MG63 (cell line): Measurements from ENCODE around the gene ST8SIA4. TPM values are rescaled to one million over a fixed set of nuclear protein-coding genes. Genes with fewer than 3 reads are reported as not detected.

Source experiments
- DNase-seq: peaks from one replicate; pipeline ENCODE4 v3.0.0-alpha.2; 2020
- H3K27me3 ChIP-seq: fragments of 250-450 bp; sonication (Bioruptor Pico); 2 replicates; pipeline ENCODE4 v1.5.1; 2020; ENCODE audit warnings: mild to moderate bottlenecking, moderate library complexity
- H3K36me3 ChIP-seq: fragments of 250-450 bp; sonication (Bioruptor Pico); 2 replicates; pipeline ENCODE4 v1.5.1; 2020; ENCODE audit warnings: mild to moderate bottlenecking, moderate library complexity
- H3K4me3 ChIP-seq: fragments of 250-450 bp; sonication (Bioruptor Pico); 2 replicates; pipeline ENCODE4 v1.5.1; 2020; ENCODE audit warnings: mild to moderate bottlenecking, moderate library complexity
- H3K9me3 ChIP-seq: fragments of 250-450 bp; sonication (Bioruptor Pico); 2 replicates; pipeline ENCODE4 v1.5.1; 2020; ENCODE audit warnings: mild to moderate bottlenecking, moderate library complexity
- total RNA-seq: library from RNA; depleted of rRNA; stranded (reverse); fragments of >200 nt; shearing (Covaris generic); gene quantifications from 2 replicates; pipeline ENCODE4 v1.2.3, GENCODE V29; 2014; ENCODE audit warnings: low replicate concordance

The ST8SIA4 gene
- total RNA-seq, 1 experiment from 2014 or later: not detected

GRCh38 chr5:100889896-100890295 is 13.2 kb downstream of the ST8SIA4 start:
- Histone ChIP-seq H3K27me3 (peaks cover 4% of the 10 kb centered on the region), H3K9me3 (no peaks in the 10 kb centered on the region), H3K36me3 (no peaks in the 10 kb centered on the region), H3K4me3 (no peak overlapping the region)
- no peak for DNase-seq

GRCh38 chr5:100889165-100889743 is 13.8 kb downstream of the ST8SIA4 start:
- Histone ChIP-seq H3K9me3 (no peaks in the 10 kb centered on the region), H3K4me3 (no peak overlapping the region), H3K27me3 (peaks cover 4% of the 10 kb centered on the region), H3K36me3 (no peaks in the 10 kb centered on the region)
- no peak for DNase-seq

GRCh38 chr5:100877274-100877673 is 25.8 kb downstream of the ST8SIA4 start:
- no peaks in the 10 kb centered on the region for H3K36me3 ChIP-seq
- H3K9me3 ChIP-seq: no peaks in the 10 kb centered on the region
- no peak for DNase-seq
- no peak overlapping the region for H3K4me3 ChIP-seq
- no peaks in the 10 kb centered on the region; the same call in 1 of the 2 replicates for H3K27me3 ChIP-seq

GRCh38 chr5:100872408-100873190 is 30.5 kb downstream of the ST8SIA4 start:
- DNase-seq: no peak
- H3K36me3 ChIP-seq: no peaks in the 10 kb centered on the region
- H3K9me3 ChIP-seq: no peaks in the 10 kb centered on the region
- H3K4me3 ChIP-seq: no peak overlapping the region
- no peaks in the 10 kb centered on the region for H3K27me3 ChIP-seq

- Histone ChIP-seq H3K4me3 (no peak overlapping the region), H3K9me3 (no peaks in the 10 kb centered on the region), H3K27me3 (no peaks in the 10 kb centered on the region), H3K36me3 (no peaks in the 10 kb centered on the region)
- no peak for DNase-seq
Measured at GRCh38 chr5:100867039-100867562, 36.0 kb downstream of the ST8SIA4 start.

GRCh38 chr5:100864931-100865330 is 38.2 kb downstream of the ST8SIA4 start:
- H3K9me3 ChIP-seq: no peaks in the 10 kb centered on the region
- H3K36me3 ChIP-seq: no peaks in the 10 kb centered on the region
- H3K27me3 ChIP-seq: no peaks in the 10 kb centered on the region
- H3K4me3 ChIP-seq: no peak overlapping the region
- DNase-seq: no peak

GRCh38 chr5:100863739-100864138 is 39.3 kb downstream of the ST8SIA4 start:
- Histone ChIP-seq H3K27me3 (no peaks in the 10 kb centered on the region), H3K4me3 (no peak overlapping the region), H3K36me3 (no peaks in the 10 kb centered on the region), H3K9me3 (no peaks in the 10 kb centered on the region)
- no peak for DNase-seq

GRCh38 chr5:100861148-100861547 is 41.9 kb downstream of the ST8SIA4 start:
- no peaks in the 10 kb centered on the region for H3K27me3 ChIP-seq
- no peaks in the 10 kb centered on the region for H3K36me3 ChIP-seq
- H3K4me3 ChIP-seq: no peak overlapping the region
- H3K9me3 ChIP-seq: no peaks in the 10 kb centered on the region
- DNase-seq: no peak

- DNase-seq: no peak
- H3K36me3 ChIP-seq: no peaks in the 10 kb centered on the region
- H3K9me3 ChIP-seq: no peaks in the 10 kb centered on the region
- H3K27me3 ChIP-seq: no peaks in the 10 kb centered on the region
- H3K4me3 ChIP-seq: no peak overlapping the region
Measured at GRCh38 chr5:100860407-100860806, 42.7 kb downstream of the ST8SIA4 start.

GRCh38 chr5:100858987-100859545 is 44.0 kb downstream of the ST8SIA4 start:
- Histone ChIP-seq H3K36me3 (no peaks in the 10 kb centered on the region), H3K4me3 (no peak overlapping the region), H3K9me3 (no peaks in the 10 kb centered on the region), H3K27me3 (no peaks in the 10 kb centered on the region)
- DNase-seq: no peak

GRCh38 chr5:100856462-100856861 is 46.6 kb downstream of the ST8SIA4 start:
- no peaks in the 10 kb centered on the region for H3K27me3 ChIP-seq
- H3K36me3 ChIP-seq: no peaks in the 10 kb centered on the region
- no peak for DNase-seq
- no peaks in the 10 kb centered on the region for H3K9me3 ChIP-seq
- no peak overlapping the region for H3K4me3 ChIP-seq

- DNase-seq: no peak
- Histone ChIP-seq H3K36me3 (no peaks in the 10 kb centered on the region), H3K4me3 (no peak overlapping the region), H3K9me3 (no peaks in the 10 kb centered on the region), H3K27me3 (no peaks in the 10 kb centered on the region)
Measured at GRCh38 chr5:100855937-100856430, 47.1 kb downstream of the ST8SIA4 start.

GRCh38 chr5:100855295-100855694 is 47.8 kb downstream of the ST8SIA4 start:
- no peak overlapping the region for H3K4me3 ChIP-seq
- DNase-seq: no peak
- H3K27me3 ChIP-seq: no peaks in the 10 kb centered on the region
- H3K9me3 ChIP-seq: no peaks in the 10 kb centered on the region
- no peaks in the 10 kb centered on the region for H3K36me3 ChIP-seq

- Histone ChIP-seq H3K9me3 (no peaks in the 10 kb centered on the region), H3K4me3 (no peak overlapping the region), H3K36me3 (no peaks in the 10 kb centered on the region), H3K27me3 (no peaks in the 10 kb centered on the region)
- no peak for DNase-seq
Measured at GRCh38 chr5:100854591-100854990, 48.5 kb downstream of the ST8SIA4 start.

- Histone ChIP-seq H3K4me3 (no peak overlapping the region), H3K36me3 (no peaks in the 10 kb centered on the region), H3K9me3 (no peaks in the 10 kb centered on the region), H3K27me3 (no peaks in the 10 kb centered on the region)
- no peak for DNase-seq
Measured at GRCh38 chr5:100853582-100853981, 49.5 kb downstream of the ST8SIA4 start.

GRCh38 chr5:100852988-100853449 is 50.1 kb downstream of the ST8SIA4 start:
- Histone ChIP-seq H3K9me3 (no peaks in the 10 kb centered on the region), H3K4me3 (no peak overlapping the region), H3K36me3 (no peaks in the 10 kb centered on the region), H3K27me3 (no peaks in the 10 kb centered on the region)
- no peak for DNase-seq

GRCh38 chr5:100852051-100852450 is 51.0 kb downstream of the ST8SIA4 start:
- Histone ChIP-seq H3K36me3 (no peaks in the 10 kb centered on the region), H3K27me3 (no peaks in the 10 kb centered on the region), H3K4me3 (no peak overlapping the region), H3K9me3 (no peaks in the 10 kb centered on the region)
- no peak for DNase-seq
